Neural progenitor cell (in vitro differentiated cells): ENCODE measurements around the gene F7. TPM values are rescaled to one million over a fixed set of nuclear protein-coding genes. Genes with fewer than 3 reads are reported as not detected.

Experiments
- DNase-seq: peaks from one replicate; pipeline ENCODE4 v3.0.0-alpha.2; 2016; ENCODE audit warnings: low spot score
- H2AFZ ChIP-seq: fragments of 200-600 bp; sonication (generic); replicated peaks from 2 replicates; pipeline ENCODE4 v1.6.1; 2016; ENCODE audit warnings: antibody characterized with exemption
- H3F3A ChIP-seq: fragments of 200-600 bp; sonication (generic); 2 replicates; pipeline ENCODE4 v1.6.1; 2016; ENCODE audit warnings: antibody characterized with exemption, low read depth
- H3K27ac ChIP-seq: fragments of 200-600 bp; sonication (generic); 2 replicates; pipeline ENCODE4 v1.5.1; 2016; ENCODE audit warnings: mild to moderate bottlenecking
- H3K27me3 ChIP-seq: fragments of 200-600 bp; sonication (generic); 2 replicates; pipeline ENCODE4 v1.6.1; 2016; ENCODE audit warnings: mild to moderate bottlenecking, moderate library complexity
- H3K36me3 ChIP-seq: fragments of 200-600 bp; sonication (generic); 2 replicates; pipeline ENCODE4 v1.5.1; 2016
- H3K4me1 ChIP-seq: fragments of 200-600 bp; sonication (generic); 2 replicates; pipeline ENCODE4 v1.6.1; 2016; ENCODE audit warnings: mixed run types
- H3K4me2 ChIP-seq: fragments of 200-600 bp; sonication (generic); 2 replicates; pipeline ENCODE4 v1.6.1; 2016
- H3K4me3 ChIP-seq: fragments of 200-600 bp; sonication (generic); 2 replicates; pipeline ENCODE4 v1.5.1; 2016
- H3K79me2 ChIP-seq: fragments of 200-600 bp; sonication (generic); 2 replicates; pipeline ENCODE4 v1.6.1; 2016; ENCODE audit warnings: low read depth
- H3K9ac ChIP-seq: fragments of 200-600 bp; sonication (generic); 2 replicates; pipeline ENCODE4 v1.6.1; 2016
- H3K9me3 ChIP-seq: fragments of 200-600 bp; sonication (generic); 2 replicates; pipeline ENCODE4 v1.5.1; 2016; ENCODE audit warnings: low read depth
- H4K20me1 ChIP-seq: fragments of 200-600 bp; sonication (generic); 2 replicates; pipeline ENCODE4 v1.6.1; 2016; ENCODE audit warnings: low read depth
- H3K27ac Mint-ChIP-seq: 3 replicates; pipeline ENCODE4 v1.8.0; 2021; ENCODE audit warnings: mixed read lengths
- H3K27me3 Mint-ChIP-seq: 2 replicates; pipeline ENCODE4 v1.8.0; 2022; ENCODE audit warnings: low read depth, mild to moderate bottlenecking, inconsistent platforms, moderate library complexity, mixed read lengths; ENCODE audit not compliant: insufficient read depth
- H3K36me3 Mint-ChIP-seq: 3 replicates; pipeline ENCODE4 v1.8.0; 2021; ENCODE audit warnings: mixed read lengths
- H3K4me1 Mint-ChIP-seq: 3 replicates; pipeline ENCODE4 v1.8.0; 2021; ENCODE audit warnings: mixed read lengths
- H3K4me3 Mint-ChIP-seq: 3 replicates; pipeline ENCODE4 v1.8.0; 2021; ENCODE audit warnings: mild to moderate bottlenecking, moderate library complexity, mixed read lengths
- H3K9me3 Mint-ChIP-seq: 3 replicates; pipeline ENCODE4 v1.8.0; 2020; ENCODE audit warnings: mixed read lengths
- EZH2 ChIP-seq: fragments of 200-600 bp; sonication (generic); IDR thresholded peaks from 2 replicates; pipeline ENCODE4 v1.6.1; 2017; ENCODE audit warnings: antibody characterized with exemption, mild to moderate bottlenecking, moderate library complexity
- EZH2phosphoT487 ChIP-seq: fragments of 200-600 bp; sonication (generic); IDR thresholded peaks from 2 replicates; pipeline ENCODE4 v1.6.1; 2017; ENCODE audit warnings: antibody characterized with exemption
- total RNA-seq: library from RNA; depleted of rRNA; stranded (reverse); fragments of >200 nt; gene quantifications from 2 replicates; pipeline ENCODE4 v1.2.3, GENCODE V29; 2015; ENCODE audit warnings: low replicate concordance
- TF ChIP-seq, protein P1 (sequence below): fragments of 200-600 bp; sonication (generic); IDR thresholded peaks from 2 replicates; pipeline ENCODE4 v1.5.1; 2017; ENCODE audit warnings: antibody characterized with exemption, mild to moderate bottlenecking

F7 gene
- total RNA-seq, 1 donor from 2014 or later = not detected

DNA sequence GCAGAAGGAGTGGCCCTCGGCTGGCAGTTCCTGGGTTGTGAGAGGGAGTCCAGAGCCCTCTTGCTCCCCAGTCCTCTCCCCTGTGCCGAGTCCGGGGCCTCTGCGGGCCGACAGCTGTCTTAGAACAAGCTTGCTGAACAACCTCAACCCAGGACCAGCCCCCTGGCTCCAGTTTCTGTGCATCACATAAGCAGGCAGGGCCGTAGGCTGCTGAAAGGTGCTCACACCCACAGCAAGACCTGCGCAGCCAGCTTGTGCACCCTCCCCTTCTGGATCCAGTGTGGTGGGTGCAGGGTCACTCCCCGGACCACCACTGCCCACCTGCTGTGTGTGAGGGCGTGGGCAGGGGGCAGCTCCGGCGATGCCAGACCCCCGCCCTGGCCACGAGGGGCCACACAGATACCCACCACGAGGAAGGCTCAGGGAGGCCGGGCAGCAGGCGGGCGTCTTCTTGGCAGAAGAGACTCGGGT is 25.2 kb upstream of the F7 start:
- Histone ChIP-seq H3K36me3 (no peaks in the 10 kb centered on the region), H3K4me1 (no peaks in the 10 kb centered on the region), H3K27me3 (no peaks in the 10 kb centered on the region), H3F3A (no peaks in the 10 kb centered on the region), H3K4me3 (no peak overlapping the region), H4K20me1 (no peaks in the 10 kb centered on the region), H3K9me3 (no peaks in the 10 kb centered on the region), H3K27ac (no peak overlapping the region), H3K4me2 (no peak overlapping the region), H3K79me2 (no peaks in the 10 kb centered on the region), H2AFZ (no peak overlapping the region), H3K9ac (no peak overlapping the region)
- no peak overlapping the region for H3K4me3 Mint-ChIP-seq
- H3K9me3 Mint-ChIP-seq = no peaks in the 10 kb centered on the region
- H3K27ac Mint-ChIP-seq = no peak overlapping the region
- DNase-seq = no peak
- no peak for TF ChIP-seq EZH2
- TF ChIP-seq, protein P1, sequence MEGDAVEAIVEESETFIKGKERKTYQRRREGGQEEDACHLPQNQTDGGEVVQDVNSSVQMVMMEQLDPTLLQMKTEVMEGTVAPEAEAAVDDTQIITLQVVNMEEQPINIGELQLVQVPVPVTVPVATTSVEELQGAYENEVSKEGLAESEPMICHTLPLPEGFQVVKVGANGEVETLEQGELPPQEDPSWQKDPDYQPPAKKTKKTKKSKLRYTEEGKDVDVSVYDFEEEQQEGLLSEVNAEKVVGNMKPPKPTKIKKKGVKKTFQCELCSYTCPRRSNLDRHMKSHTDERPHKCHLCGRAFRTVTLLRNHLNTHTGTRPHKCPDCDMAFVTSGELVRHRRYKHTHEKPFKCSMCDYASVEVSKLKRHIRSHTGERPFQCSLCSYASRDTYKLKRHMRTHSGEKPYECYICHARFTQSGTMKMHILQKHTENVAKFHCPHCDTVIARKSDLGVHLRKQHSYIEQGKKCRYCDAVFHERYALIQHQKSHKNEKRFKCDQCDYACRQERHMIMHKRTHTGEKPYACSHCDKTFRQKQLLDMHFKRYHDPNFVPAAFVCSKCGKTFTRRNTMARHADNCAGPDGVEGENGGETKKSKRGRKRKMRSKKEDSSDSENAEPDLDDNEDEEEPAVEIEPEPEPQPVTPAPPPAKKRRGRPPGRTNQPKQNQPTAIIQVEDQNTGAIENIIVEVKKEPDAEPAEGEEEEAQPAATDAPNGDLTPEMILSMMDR = no peak
- TF ChIP-seq EZH2phosphoT487 = no peak
- H3K27me3 Mint-ChIP-seq = no peaks in the 10 kb centered on the region
- H3K4me1 Mint-ChIP-seq = no peaks in the 10 kb centered on the region
- peaks cover 12% of the 10 kb centered on the region for H3K36me3 Mint-ChIP-seq

DNA sequence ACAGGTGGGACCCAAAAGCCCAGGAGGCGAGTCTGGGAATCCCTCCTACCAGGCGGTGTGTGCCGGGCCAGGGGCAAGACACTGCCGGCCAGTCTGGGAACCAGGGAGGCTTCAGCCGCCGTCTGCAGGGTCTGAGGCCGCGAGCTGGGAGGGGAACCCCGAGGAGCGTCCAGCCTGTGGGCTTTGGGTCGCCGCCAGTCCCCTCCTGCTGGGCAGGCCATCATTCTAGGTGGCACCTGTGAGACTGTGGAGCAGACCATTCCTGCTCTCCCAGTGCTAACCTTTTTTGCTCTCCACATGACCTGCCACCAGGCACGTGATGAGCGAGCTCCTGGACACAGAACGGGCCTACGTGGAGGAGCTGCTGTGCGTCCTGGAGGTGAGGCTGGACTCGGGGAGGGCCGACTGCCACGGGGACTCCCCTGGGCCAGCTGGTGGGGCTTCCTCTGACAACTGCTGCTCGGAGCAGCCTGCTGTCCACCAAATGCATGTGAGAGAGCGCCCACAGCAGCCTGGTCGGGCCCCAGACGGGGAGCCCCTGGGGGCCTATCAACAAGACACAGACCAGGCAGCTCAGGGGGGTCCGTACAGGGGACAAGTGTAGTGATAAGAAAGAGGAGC is 24.6 kb upstream of the F7 start:
- H3K27ac Mint-ChIP-seq = no peak overlapping the region
- TF ChIP-seq, protein P1 = no peak
- TF ChIP-seq EZH2phosphoT487 (no peak), EZH2 (no peak)
- H3K36me3 ChIP-seq = no peaks in the 10 kb centered on the region

DNA sequence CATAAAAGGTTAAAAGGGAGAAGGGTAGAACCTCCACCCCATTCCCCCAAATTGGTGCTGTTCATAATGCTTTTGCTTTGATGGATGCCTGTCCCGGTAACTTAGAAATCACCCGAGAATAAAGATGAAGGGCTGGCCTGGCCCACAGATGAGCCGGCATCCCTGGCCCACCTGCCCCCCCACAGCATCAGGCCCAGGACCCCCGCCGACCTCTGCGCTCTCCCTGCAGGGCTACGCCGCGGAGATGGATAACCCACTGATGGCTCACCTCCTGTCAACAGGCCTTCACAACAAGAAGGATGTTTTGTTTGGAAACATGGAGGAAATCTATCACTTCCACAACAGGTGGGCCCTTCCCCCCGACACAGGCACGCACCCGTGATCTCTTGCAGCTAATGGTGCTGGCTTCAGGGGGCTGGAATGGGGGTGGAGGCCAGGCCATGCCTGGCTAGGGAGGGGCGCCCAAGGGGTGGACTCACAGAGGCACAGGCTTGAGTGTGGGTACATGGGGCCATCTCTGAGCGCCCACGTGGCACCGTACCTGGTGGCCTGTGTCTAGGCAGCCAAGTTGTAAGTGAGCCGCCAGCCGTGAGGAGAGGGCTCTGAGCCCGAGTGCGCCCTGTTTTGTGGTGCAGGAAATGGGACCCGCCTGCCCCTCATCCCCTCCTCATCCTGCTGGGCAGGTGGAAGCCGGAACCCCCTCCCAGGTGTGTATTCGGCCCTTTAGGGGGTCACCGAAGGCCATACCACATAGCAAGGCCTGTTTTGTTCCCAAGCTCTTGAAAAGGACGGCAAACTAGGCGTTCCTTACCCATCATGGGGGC is 23.2 kb upstream of the F7 start:
- Histone ChIP-seq H3K27ac (no peak overlapping the region), H3K36me3 (no peaks in the 10 kb centered on the region), H3K4me3 (no peak overlapping the region), H3K9me3 (no peaks in the 10 kb centered on the region), H2AFZ (no peak overlapping the region), H3K9ac (no peak overlapping the region), H3K27me3 (no peaks in the 10 kb centered on the region), H3K4me1 (no peaks in the 10 kb centered on the region), H3K79me2 (no peaks in the 10 kb centered on the region), H3K4me2 (no peak overlapping the region), H4K20me1 (no peaks in the 10 kb centered on the region), H3F3A (no peaks in the 10 kb centered on the region)
- peaks cover 6% of the 10 kb centered on the region for H3K36me3 Mint-ChIP-seq
- H3K27me3 Mint-ChIP-seq = peaks cover under 1% of the 10 kb centered on the region
- DNase-seq = no peak
- no peak for TF ChIP-seq EZH2
- TF ChIP-seq EZH2phosphoT487 = no peak
- TF ChIP-seq, protein P1 = no peak
- no peak overlapping the region for H3K27ac Mint-ChIP-seq
- H3K4me1 Mint-ChIP-seq = peaks cover 6% of the 10 kb centered on the region
- no peak overlapping the region for H3K4me3 Mint-ChIP-seq
- no peaks in the 10 kb centered on the region for H3K9me3 Mint-ChIP-seq

More for the DNA sequence above, 24.6 kb upstream of the F7 start:
- no peaks in the 10 kb centered on the region for H3K79me2 ChIP-seq
- Mint-ChIP-seq H3K9me3 (no peaks in the 10 kb centered on the region), H3K4me3 (no peak overlapping the region), H3K36me3 (peaks cover 9% of the 10 kb centered on the region), H3K4me1 (no peaks in the 10 kb centered on the region), H3K27me3 (no peaks in the 10 kb centered on the region)
- no peak overlapping the region for H3K9ac ChIP-seq
- H3K27ac ChIP-seq = no peak overlapping the region
- no peak for DNase-seq
- no peaks in the 10 kb centered on the region for H4K20me1 ChIP-seq
- H3K4me3 ChIP-seq = no peak overlapping the region
- no peak overlapping the region for H3K4me2 ChIP-seq
- H3K9me3 ChIP-seq = no peaks in the 10 kb centered on the region
- no peaks in the 10 kb centered on the region for H3F3A ChIP-seq
- no peak overlapping the region for H2AFZ ChIP-seq
- H3K4me1 ChIP-seq = no peaks in the 10 kb centered on the region
- H3K27me3 ChIP-seq = no peaks in the 10 kb centered on the region
